ENCODE measurements around the gene PUM2. TPM values are rescaled to one million over a fixed set of nuclear protein-coding genes. Genes with fewer than 3 reads are reported as not detected.

PUM2 gene
- total RNA-seq, 4 donors from 2014 or later, result 26.0 to 36.4 (median 29.6) TPM

DNA sequence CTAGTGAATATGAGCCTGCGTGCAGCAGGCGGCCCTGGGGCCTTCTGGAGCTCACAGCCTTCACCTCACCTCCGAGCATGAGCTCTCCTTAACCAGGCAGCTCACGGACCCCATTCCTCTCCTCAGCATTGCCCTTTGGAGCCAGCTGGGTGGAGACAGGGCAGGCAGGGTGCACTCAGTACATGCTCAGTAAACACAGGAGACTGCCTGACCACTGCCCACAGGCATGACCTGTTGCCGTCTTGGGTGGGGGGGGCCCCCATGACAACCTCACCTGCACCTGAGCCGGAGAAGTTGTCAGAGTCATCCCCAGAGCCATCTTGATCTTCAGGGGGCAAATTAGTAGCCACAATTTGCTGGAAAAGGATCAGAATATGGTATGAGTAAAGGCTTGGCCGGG is 145.6 kb downstream of the PUM2 start:
- H3K4me1 ChIP-seq, result no peaks in the 10 kb centered on the region
- no peak for TF ChIP-seq POLR2A (IDR thresholded peaks at IDR 0.05)
- no peaks in the 10 kb centered on the region for H3K36me3 ChIP-seq
- no peak overlapping the region for H3K27ac ChIP-seq
- no peak overlapping the region for H3K4me3 ChIP-seq
- no peaks in the 10 kb centered on the region for H3K27me3 ChIP-seq
- no peaks in the 10 kb centered on the region for H3K9me3 ChIP-seq
- in situ Hi-C loops (cut with MboI; ENCODE audit: low sequenced_read_pairs in 4 of 4), result no loop called here
- ATAC-seq (no peak), DNase-seq (no peak)
- intact Hi-C loops (cut with DNase I; ENCODE audit: low total_unique reads), result no loop called here

DNA sequence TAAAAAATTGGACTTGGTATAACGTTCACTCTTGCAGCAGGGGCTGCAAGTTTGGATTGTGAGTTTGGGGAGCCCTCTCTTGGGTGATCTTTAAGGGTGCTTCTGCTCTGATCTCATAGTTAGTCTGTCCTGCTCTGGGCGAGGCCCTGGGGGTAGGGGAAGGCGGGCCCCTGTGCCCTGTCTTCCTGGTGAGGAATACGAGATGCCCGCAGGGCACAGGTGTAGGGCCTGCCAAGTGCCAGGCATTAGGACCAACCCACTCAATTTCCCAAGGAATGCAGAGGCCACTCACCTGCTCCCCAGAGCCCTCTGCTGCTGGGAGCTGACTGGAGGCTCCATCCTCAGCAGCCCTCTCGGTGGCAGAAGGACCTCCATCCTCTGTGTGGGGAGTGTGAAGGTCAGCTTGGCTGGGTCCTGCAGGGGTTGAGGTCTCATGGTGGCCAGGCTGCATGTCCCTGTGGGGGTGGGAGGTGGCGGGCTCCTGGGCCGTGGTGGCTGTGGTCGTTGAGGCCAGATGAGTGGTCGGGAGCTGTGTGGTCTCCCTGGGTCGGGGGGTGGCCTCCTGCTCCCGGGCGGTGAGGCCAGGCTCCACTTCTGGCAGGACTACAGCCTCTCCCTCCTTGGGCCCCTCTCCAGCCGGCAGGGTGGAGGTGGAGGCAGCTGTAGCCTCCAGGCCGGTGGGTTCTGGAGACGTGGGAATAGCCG is 147.0 kb downstream of the PUM2 start:
- Histone ChIP-seq H3K4me3 (no peak overlapping the region), H3K9me3 (no peaks in the 10 kb centered on the region), H3K36me3 (no peaks in the 10 kb centered on the region), H3K4me1 (no peaks in the 10 kb centered on the region), H3K27me3 (no peaks in the 10 kb centered on the region), H3K27ac (no peak overlapping the region)
- intact Hi-C loops (cut with DNase I; ENCODE audit: low total_unique reads) (no loop called here), in situ Hi-C loops (cut with MboI; ENCODE audit: low sequenced_read_pairs in 4 of 4) (no loop called here)
- ATAC-seq (no peak), DNase-seq (no peak)
- no peak for TF ChIP-seq POLR2A (IDR thresholded peaks at IDR 0.05)
- TF ChIP-seq, protein P1, sequence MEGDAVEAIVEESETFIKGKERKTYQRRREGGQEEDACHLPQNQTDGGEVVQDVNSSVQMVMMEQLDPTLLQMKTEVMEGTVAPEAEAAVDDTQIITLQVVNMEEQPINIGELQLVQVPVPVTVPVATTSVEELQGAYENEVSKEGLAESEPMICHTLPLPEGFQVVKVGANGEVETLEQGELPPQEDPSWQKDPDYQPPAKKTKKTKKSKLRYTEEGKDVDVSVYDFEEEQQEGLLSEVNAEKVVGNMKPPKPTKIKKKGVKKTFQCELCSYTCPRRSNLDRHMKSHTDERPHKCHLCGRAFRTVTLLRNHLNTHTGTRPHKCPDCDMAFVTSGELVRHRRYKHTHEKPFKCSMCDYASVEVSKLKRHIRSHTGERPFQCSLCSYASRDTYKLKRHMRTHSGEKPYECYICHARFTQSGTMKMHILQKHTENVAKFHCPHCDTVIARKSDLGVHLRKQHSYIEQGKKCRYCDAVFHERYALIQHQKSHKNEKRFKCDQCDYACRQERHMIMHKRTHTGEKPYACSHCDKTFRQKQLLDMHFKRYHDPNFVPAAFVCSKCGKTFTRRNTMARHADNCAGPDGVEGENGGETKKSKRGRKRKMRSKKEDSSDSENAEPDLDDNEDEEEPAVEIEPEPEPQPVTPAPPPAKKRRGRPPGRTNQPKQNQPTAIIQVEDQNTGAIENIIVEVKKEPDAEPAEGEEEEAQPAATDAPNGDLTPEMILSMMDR (IDR thresholded peaks at IDR 0.05 in 4 of 5, conservative IDR thresholded peaks at IDR 0.05 in 1 of 5), result no peak

DNA sequence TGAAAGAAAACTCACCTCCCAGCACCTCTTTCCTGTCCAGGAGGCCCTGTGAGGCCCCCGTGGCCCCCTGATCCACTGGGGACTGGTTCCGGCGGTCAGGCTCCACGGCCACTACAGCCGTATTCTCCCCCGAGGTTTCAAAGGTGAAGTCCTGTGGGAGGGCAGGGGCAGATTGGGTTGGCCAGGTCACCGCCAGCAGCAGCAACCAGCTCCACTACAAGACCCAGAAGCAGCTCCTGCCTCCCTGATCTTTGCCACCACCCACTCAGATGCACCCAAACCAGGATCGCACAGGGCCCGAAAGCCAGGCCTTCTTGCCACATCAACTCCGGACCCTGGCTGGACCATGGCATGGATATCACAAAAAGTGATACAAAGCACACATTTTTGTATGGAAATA is 147.6 kb downstream of the PUM2 start:
- no peaks in the 10 kb centered on the region for H3K36me3 ChIP-seq
- H3K4me3 ChIP-seq, result no peak overlapping the region
- H3K9me3 ChIP-seq, result no peaks in the 10 kb centered on the region
- no peak overlapping the region for H3K27ac ChIP-seq
- ATAC-seq, result no peak
- no peaks in the 10 kb centered on the region for H3K4me1 ChIP-seq
- intact Hi-C loops (cut with DNase I; ENCODE audit: low total_unique reads) (no loop called here), in situ Hi-C loops (cut with MboI; ENCODE audit: low sequenced_read_pairs in 4 of 4) (no loop called here)
- TF ChIP-seq, protein P1 (IDR thresholded peaks at IDR 0.05 in 4 of 5, conservative IDR thresholded peaks at IDR 0.05 in 1 of 5), result no peak
- H3K27me3 ChIP-seq, result no peaks in the 10 kb centered on the region
- no peak for DNase-seq

DNA sequence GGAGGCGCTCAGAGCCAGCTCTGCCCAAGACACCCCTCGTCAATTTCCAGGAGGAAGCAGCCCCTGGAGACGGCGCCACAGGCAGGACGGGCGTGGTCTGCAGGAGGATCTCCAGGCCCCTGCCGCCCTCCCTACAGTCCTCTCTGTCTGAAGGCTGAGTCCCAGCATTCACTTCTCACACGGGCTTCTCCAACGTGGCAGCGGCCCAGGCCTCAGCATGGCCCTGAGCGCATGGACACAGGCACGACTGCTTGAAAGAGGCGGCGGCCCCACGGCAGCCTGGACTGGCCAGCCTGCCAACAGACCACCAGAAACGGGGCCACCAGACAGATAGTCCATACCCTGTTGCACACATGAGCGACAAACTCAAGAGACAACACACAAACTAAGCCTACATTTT is 149.0 kb downstream of the PUM2 start:
- in situ Hi-C loops (cut with MboI; ENCODE audit: low sequenced_read_pairs in 4 of 4) (no loop called here), intact Hi-C loops (cut with DNase I; ENCODE audit: low total_unique reads) (no loop called here)
- H3K4me1 ChIP-seq, result no peaks in the 10 kb centered on the region
- ATAC-seq (no peak), DNase-seq (no peak)
- TF ChIP-seq, protein P1 (IDR thresholded peaks at IDR 0.05 in 4 of 5, conservative IDR thresholded peaks at IDR 0.05 in 1 of 5), result no peak
- no peak for TF ChIP-seq POLR2A (IDR thresholded peaks at IDR 0.05)
- H3K9me3 ChIP-seq, result no peaks in the 10 kb centered on the region
- no peaks in the 10 kb centered on the region for H3K36me3 ChIP-seq
- H3K27me3 ChIP-seq, result no peaks in the 10 kb centered on the region
- no peak overlapping the region for H3K27ac ChIP-seq
- H3K4me3 ChIP-seq, result no peak overlapping the region

DNA sequence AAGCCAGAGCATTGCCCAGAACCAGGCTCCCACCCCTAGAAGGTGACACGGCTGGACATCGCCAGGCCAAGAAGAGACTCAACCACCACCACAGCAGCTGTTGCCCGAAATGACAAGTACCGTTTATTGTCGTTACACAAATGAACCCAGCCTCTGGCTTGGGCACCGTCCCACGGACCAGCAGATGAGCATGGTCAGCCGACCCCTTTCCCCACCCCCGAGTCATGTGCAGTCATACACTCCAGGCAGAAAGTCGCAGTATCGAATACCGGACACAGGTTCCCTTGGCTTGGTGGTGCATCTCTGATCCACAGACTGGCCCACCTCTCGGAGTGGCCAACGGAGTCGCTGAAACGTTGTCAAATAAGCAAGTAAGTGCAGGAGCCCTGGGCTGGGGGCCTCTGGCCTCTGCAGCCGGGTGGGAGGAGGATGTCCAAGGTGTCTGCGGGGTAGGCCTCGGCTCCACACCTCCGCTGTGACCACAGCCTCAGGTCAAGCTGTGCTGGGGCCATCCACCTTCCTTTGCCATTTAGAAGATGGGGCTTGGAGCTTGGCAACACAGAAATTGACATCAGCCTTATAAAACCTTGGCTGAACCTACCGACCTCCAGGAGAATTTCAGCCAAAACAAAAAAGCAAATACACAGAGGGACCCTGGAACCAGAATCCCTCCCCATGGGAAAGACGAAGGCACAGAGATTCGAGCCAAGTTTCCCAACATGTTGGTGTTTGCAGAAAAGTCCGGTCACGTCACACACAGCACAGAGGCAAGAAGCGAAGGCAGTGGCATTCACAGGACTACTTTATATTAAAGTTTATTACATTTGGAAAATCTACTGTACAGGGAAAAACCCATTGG is 149.7 kb downstream of the PUM2 start:
- H3K4me3 ChIP-seq, result no peak overlapping the region
- TF ChIP-seq POLR2A (IDR thresholded peaks at IDR 0.05), result no peak
- TF ChIP-seq, protein P1 (IDR thresholded peaks at IDR 0.05 in 4 of 5, conservative IDR thresholded peaks at IDR 0.05 in 1 of 5), result no peak
- DNase-seq (no peak), ATAC-seq (no peak)
- no peaks in the 10 kb centered on the region for H3K4me1 ChIP-seq
- H3K27me3 ChIP-seq, result no peaks in the 10 kb centered on the region
- H3K27ac ChIP-seq, result no peak overlapping the region
- no peaks in the 10 kb centered on the region for H3K36me3 ChIP-seq
- no peaks in the 10 kb centered on the region for H3K9me3 ChIP-seq
- intact Hi-C loops (cut with DNase I; ENCODE audit: low total_unique reads), result no loop called here
- in situ Hi-C loops (cut with MboI; ENCODE audit: low sequenced_read_pairs in 4 of 4), result no loop called here

Data from gastrocnemius medialis (tissue), 4 donors.